Measurements from ENCODE around the gene FOXJ3.

Gene FOXJ3

DNA sequence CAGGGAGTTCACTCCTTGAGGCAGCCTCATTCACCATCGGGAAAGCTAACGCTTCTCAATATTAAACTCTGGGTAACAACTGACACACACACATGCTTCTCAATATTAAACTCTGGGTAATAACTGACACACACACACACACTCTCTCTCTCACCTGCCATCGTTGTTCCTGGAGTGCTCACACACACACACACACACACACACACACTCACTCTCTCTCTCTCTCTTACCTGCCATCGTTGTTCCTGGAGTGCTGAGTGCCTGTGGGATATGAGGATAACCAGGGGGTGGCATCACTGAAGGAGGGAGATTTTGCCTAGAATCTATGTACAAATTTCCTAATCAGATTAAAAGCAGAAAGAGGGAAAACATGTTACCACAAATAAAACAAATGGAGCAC lies 153.3 kb downstream of the FOXJ3 start:
- no peak for DNase-seq (ENCODE audit: low read depth in 1 of 2, low spot score in 1 of 2)
- TF ChIP-seq JUND (IDR thresholded peaks at IDR 0.05; ENCODE audit: low read depth), result no peak
- in situ Hi-C loops (cut with HindIII; ENCODE audit: low pct_unique_long_range_greater_than_20kb, low sequenced_read_pairs), result no loop called here

DNA sequence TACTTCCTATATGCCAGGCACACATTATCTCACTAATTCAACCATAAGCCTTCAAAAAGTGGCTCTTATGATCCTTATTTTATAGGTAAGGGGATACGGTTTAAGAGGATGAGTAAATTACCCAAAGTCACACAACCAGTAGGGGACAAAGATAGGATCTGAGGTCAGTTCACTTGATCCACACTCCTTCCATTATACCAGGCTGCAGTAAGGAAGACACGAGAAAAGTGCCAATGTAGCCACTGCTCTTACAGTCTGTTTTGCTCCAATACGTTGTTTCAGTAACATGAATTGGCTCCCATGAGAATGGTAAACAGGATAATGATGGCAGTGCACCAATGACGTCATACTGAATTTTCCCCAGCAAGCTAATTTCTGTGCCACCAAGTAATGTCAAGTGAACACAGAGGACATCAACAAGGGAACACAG lies 155.1 kb downstream of the FOXJ3 start:
- in situ Hi-C loops (cut with HindIII; ENCODE audit: low pct_unique_long_range_greater_than_20kb, low sequenced_read_pairs), result no loop called here
- no peak for TF ChIP-seq JUND (IDR thresholded peaks at IDR 0.05; ENCODE audit: low read depth)
- no peak for DNase-seq (ENCODE audit: low read depth in 1 of 2, low spot score in 1 of 2)

DNA sequence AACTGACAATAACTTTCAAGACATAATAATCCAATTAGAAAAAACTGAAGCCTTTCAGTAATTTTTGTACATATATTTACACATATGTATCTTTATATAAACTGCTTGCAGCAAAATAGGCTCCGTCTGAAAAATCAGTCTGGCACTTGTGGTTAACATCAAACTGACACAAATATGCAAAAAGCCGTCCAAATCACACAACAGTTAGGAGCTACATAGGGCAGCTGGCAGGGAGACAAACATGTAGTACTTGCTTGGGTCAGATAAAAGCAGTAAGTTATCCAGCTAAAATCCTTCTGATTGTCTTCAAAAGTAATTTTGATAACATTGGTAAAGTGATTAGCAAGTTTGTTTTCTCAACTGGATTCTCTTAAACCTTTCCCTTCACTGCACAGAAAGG lies 155.8 kb downstream of the FOXJ3 start:
- in situ Hi-C loops (cut with HindIII; ENCODE audit: low pct_unique_long_range_greater_than_20kb, low sequenced_read_pairs), result no loop called here
- no peak for DNase-seq (ENCODE audit: low read depth in 1 of 2, low spot score in 1 of 2)

DNA sequence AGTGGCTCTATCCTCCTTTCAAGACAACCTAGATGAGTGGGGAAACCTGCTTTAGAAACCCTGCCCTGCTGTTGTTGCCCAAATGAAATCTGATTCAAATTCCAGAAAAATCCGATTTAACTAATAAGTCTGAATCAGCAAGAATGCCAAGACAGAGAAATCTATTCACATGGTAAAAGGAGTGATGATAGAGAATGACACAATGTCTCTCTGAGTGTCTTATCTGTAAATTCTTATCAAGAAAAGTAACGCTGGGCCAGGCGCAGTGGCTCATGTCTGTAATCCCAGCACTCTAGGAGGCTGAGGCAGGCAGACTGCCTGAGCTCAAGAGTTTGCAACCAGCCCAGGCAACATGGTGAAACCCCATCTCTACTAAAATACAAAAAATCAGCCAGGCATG lies 156.8 kb downstream of the FOXJ3 start:
- in situ Hi-C loops (cut with HindIII; ENCODE audit: low pct_unique_long_range_greater_than_20kb, low sequenced_read_pairs), result no loop called here
- DNase-seq (ENCODE audit: low read depth in 1 of 2, low spot score in 1 of 2), result no peak
- TF ChIP-seq JUND (IDR thresholded peaks at IDR 0.05; ENCODE audit: low read depth), result no peak

More for the DNA sequence above, 155.8 kb downstream of the FOXJ3 start:
- TF ChIP-seq JUND (IDR thresholded peaks at IDR 0.05; ENCODE audit: low read depth), result no peak

DNA sequence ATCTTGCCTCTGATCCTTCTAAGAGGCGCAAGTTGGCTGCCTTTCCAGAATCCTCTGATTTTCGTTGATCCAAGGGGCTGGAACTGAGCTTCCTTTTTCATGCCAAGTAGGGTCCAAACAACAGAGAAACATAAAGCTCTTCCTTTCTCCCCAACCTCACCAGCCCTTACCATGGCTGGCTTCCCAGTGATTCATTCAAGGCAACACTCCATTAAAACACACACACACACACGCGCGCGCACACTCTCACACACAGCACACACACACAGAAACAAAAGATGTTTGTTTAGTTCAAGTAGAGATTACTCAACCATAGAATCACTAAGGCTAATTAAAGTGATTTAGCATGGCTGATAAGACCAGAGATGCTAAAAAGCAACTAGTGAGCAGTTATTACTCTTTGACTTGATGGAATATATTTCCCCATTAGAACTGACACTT lies 157.5 kb downstream of the FOXJ3 start:
- in situ Hi-C loops (cut with HindIII; ENCODE audit: low pct_unique_long_range_greater_than_20kb, low sequenced_read_pairs), result no loop called here
- no peak for DNase-seq (ENCODE audit: low read depth in 1 of 2, low spot score in 1 of 2)
- TF ChIP-seq JUND (IDR thresholded peaks at IDR 0.05; ENCODE audit: low read depth), result no peak

DNA sequence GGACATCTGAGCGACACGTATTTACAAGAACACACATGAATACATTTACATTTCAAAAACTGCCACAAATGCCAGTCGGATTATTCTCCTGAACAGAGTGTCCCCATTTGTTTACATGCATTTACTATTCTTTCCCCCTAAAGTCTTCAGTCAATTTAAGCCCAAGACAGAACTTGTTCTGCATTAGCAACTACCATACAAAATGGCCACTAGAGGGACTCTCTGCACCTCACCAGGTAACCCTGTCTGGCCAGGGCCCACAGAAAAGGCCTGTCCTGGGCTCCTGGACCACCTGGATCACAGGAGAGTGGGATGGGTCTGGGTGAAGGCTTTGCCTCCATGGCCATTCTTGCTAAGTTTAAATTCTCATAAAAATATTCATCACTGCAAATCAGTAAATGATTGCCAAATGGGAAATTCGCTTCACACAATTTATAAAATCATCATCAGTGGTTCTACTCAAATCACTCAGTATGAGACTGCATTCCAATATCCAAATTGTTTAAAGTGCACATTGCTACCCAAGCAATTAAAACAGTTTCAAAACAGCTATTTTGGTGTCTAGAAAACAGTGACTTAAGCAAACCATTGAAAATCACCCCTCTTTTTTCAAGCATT lies 158.0 kb downstream of the FOXJ3 start:
- no peak for TF ChIP-seq JUND (IDR thresholded peaks at IDR 0.05; ENCODE audit: low read depth)
- in situ Hi-C loops (cut with HindIII; ENCODE audit: low pct_unique_long_range_greater_than_20kb, low sequenced_read_pairs), result no loop called here

DNA sequence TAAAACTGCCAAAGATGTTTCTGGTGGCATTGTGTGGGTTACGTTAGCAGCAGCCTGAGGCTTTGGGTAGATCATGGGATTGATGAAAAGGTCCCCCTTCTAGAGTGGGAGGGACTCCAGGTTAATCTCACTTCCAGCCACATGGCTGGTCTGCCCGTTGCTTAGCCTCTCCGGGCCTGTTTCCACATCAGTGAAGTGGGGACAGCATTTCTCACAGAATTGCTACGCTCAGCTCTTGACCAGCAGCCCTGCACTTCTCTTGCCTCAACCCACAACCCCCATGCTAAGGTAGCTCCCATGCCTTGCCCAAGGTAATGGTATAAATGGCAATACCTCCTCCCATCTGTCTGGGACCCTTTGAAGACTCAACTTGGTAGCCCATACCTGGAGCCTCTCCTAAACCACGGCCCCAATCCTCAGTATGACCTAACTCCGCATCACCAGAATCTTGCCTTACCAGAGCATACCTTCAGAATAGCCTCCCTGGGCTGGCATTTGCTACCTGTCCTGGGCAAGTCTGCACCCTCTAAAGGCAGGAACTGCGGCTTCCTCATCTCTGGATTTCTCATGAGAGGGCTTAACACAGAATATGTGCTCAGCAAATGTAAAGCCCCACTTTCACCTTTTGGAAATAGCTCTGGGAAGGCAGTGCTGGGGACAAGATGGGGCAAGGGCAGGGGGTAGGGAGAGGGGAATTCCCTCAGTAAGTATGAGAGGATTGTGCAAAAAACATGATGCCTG lies 159.6 kb downstream of the FOXJ3 start:
- no peak for TF ChIP-seq JUND (IDR thresholded peaks at IDR 0.05; ENCODE audit: low read depth)
- in situ Hi-C loops (cut with HindIII; ENCODE audit: low pct_unique_long_range_greater_than_20kb, low sequenced_read_pairs), result no loop called here
- DNase-seq (ENCODE audit: low read depth in 1 of 2, low spot score in 1 of 2), result no peak

More for the DNA sequence above, 158.0 kb downstream of the FOXJ3 start:
- DNase-seq (ENCODE audit: low read depth in 1 of 2, low spot score in 1 of 2), result peak; percentile 29 to 61

DNA sequence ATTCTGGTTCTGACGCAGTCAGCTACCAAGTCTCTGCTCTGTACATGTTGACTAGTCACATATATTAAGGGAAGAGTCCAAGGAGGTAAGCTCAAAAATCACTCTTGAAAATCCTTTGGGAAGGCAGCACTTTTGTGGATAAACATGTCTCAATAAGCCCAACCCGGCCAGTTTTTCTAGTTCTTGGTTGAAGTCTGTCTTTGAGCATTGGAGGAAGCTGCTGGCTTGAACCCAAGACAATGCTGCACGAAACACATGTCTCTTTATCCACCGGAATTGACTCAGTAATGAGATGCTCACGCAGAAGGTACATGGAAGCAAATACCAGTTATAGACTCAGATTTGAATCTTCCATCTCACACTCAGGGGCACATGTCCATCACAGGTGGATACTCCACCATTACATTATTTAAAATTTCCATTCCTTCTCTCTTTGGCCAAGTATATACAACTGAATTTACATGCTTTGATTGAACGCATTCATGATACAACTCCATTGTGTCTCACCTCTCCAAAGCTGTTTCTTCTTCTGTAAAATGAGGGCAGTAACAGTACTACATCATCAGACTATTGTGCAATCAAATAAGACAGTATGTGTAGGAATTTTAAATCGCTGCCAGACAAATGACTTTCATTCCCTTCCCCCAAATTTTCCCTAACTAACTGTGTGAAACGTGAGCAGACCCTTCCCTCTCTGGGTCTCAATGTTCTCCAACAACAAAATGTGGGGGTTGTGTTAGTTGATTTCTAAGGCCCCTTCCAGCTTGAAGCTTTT lies 160.9 kb downstream of the FOXJ3 start:
- in situ Hi-C loops (cut with HindIII; ENCODE audit: low pct_unique_long_range_greater_than_20kb, low sequenced_read_pairs), result no loop called here

DNA sequence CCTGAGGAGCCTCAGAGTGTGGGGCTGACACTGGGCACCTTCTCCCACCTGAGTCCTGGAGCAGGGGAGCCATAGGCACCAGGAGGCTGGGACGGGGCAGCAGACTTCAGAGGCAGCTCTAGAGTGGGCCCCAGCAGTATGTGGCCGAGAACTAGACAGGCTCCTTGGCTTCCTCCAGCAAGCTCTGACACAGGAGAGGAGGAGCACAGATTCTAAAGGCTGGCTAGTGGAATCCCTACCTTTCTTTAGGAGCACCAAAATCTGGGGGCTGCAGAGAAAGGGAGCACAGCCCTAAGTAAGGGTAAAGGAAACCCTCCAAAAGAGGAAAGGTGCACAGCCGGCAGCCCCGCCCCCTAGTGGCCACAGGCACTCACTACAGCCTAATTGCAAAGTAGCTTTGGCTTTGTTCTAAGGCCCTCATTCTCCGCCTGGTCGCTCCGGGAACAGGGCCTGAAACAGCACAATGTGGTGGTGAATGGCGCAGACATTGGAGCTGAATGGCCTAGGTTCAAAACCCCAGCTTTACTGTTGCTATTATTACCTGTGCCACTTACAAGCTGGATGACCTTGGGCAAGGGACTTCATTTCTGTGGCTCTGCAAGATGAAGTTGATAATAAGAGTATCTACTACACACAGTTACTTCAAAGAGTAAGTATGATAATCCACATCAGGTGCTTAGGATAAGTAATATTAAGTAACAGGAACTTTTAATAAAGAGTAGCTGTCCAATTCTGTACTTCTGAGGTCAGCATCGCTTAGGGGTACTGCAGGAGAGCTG lies 161.7 kb downstream of the FOXJ3 start:
- in situ Hi-C loops (cut with HindIII; ENCODE audit: low pct_unique_long_range_greater_than_20kb, low sequenced_read_pairs), result no loop called here
- no peak for TF ChIP-seq JUND (IDR thresholded peaks at IDR 0.05; ENCODE audit: low read depth)
- peak; percentile 23 to 68 for DNase-seq (ENCODE audit: low read depth in 1 of 2, low spot score in 1 of 2)

More for the DNA sequence above, 160.9 kb downstream of the FOXJ3 start:
- no peak for TF ChIP-seq JUND (IDR thresholded peaks at IDR 0.05; ENCODE audit: low read depth)
- peak in 1 of 2 experiments; percentile 92 for DNase-seq (ENCODE audit: low read depth in 1 of 2, low spot score in 1 of 2)

DNA sequence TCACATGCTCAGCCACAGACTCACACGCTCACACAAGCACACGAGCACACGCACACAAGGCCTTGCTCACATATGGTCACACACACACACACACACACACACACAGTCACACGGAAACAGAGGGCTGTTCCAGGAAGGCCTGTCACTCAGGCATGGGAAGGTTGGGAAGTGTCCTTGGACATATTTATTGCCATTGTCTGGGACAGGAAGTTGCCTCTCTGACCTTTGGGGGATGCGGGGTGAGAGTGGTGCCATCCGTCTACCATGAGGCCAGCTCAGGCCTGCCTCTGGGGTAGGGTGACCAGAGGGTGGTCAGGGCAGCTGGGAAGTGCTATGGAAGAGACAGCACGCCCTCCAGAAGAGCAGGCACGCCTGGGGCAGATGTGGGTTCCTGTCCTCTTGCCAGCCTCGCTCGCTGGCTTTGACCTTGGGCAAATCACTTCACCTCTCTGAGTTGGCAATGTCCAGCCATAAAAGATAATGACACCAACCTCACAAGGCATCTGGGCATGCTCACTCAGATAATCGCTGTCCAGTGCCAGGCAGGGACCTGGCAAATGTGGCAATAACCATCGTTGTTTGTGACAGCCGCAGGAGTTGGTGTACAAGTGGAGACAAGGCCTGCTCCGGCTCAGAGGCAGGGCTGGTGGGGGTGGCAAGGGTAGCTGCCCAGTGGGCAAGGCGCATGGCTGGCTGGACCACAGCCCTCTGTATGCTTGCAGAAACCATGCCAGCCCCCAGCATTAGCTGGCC lies 162.5 kb downstream of the FOXJ3 start:
- in situ Hi-C loops (cut with HindIII; ENCODE audit: low pct_unique_long_range_greater_than_20kb, low sequenced_read_pairs), result no loop called here
- peak in 1 of 2 experiments; percentile 31 for DNase-seq (ENCODE audit: low read depth in 1 of 2, low spot score in 1 of 2)
- TF ChIP-seq JUND (IDR thresholded peaks at IDR 0.05; ENCODE audit: low read depth), result no peak

DNA sequence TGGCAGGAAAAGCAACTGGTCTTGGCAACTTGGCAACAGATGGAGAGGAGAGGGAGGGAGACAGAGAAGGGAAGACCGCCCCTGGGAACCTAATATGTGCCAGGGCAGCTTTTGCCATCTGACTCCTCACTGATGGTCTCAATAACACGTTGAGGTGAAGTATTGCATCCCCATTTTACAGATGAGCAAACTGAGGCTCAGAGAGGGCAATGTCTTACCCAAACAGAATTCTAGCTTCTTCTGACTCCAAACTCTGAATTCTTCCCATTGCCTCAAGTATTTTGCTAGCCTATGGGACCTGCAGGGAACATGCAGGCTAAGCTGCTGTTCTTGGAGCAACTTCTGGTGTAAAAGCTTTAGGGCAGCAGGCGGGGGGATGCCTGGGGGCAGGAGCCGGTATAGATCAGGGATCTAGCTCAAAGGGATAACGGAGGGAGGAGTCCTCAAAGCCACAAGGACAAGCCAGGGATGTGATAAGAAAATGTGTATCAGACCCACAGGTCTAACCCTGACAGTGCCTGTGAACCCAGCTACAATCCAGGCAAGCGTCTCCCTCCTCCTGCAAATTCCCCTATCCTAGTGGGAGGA lies 163.3 kb downstream of the FOXJ3 start:
- DNase-seq (ENCODE audit: low read depth in 1 of 2, low spot score in 1 of 2), result no peak
- no peak for TF ChIP-seq JUND (IDR thresholded peaks at IDR 0.05; ENCODE audit: low read depth)
- in situ Hi-C loops (cut with HindIII; ENCODE audit: low pct_unique_long_range_greater_than_20kb, low sequenced_read_pairs), result no loop called here

All from T47D (cell line).